Neural cell (in vitro differentiated cells): ENCODE measurements around the gene SETD1A. TPM values are rescaled to one million over a fixed set of nuclear protein-coding genes. Genes with fewer than 3 reads are reported as not detected.

ENCODE experiments used
- H2AFZ ChIP-seq: fragments of 200-600, 300-800 bp; sonication (generic), shearing (Covaris generic); 2 replicates; pipeline ENCODE4 v1.6.0; 2014; ENCODE audit warnings: low read depth, mild to moderate bottlenecking, antibody characterized with exemption, low read length, moderate library complexity
- H3F3A ChIP-seq: fragments of 200-600 bp; shearing (Covaris generic); 2 replicates; pipeline ENCODE4 v1.6.1; 2016; ENCODE audit warnings: mild to moderate bottlenecking, moderate library complexity, mixed read lengths, antibody characterized with exemption, low read length; ENCODE audit not compliant: insufficient read depth, poor library complexity, severe bottlenecking
- H3K27ac ChIP-seq: fragments of 200-600, 300-800 bp; sonication (generic), shearing (Covaris generic); 2 replicates; pipeline ENCODE4 v1.5.1; 2014; ENCODE audit warnings: mild to moderate bottlenecking, low read length, moderate library complexity
- H3K27me3 ChIP-seq: fragments of 300-800, 200-600 bp; sonication (generic), shearing (Covaris generic); 2 replicates; pipeline ENCODE4 v1.6.0; 2014; ENCODE audit warnings: mild to moderate bottlenecking, low read depth, low read length, moderate library complexity; ENCODE audit not compliant: insufficient read depth
- H3K36me3 ChIP-seq: fragments of 300-800, 200-600 bp; sonication (generic), shearing (Covaris generic); 2 replicates; pipeline ENCODE4 v1.5.1; 2014; ENCODE audit warnings: mild to moderate bottlenecking, antibody characterized with exemption, low read length, moderate library complexity; ENCODE audit not compliant: insufficient read depth
- H3K4me2 ChIP-seq: fragments of 300-800, 200-600 bp; sonication (generic), shearing (Covaris generic); 2 replicates; pipeline ENCODE4 v1.6.0; 2014; ENCODE audit warnings: mild to moderate bottlenecking, low read length
- H3K4me3 ChIP-seq: fragments of 300-800, 200-600 bp; sonication (generic), shearing (Covaris generic); 2 replicates; pipeline ENCODE4 v1.5.1; 2014; ENCODE audit warnings: mild to moderate bottlenecking, low read length, moderate library complexity
- H3K79me2 ChIP-seq: fragments of 200-600 bp; shearing (Covaris generic); replicated peaks from 2 replicates; pipeline ENCODE4 v1.6.0; 2014; ENCODE audit warnings: mild to moderate bottlenecking, low read length, moderate library complexity; ENCODE audit not compliant: insufficient read depth
- H3K9ac ChIP-seq: fragments of 300-800, 200-600 bp; sonication (generic), shearing (Covaris generic); 2 replicates; pipeline ENCODE4 v1.6.1; 2016; ENCODE audit warnings: mild to moderate bottlenecking, low read length, mixed read lengths
- H3K9me2 ChIP-seq: fragments of 200-600 bp; shearing (Covaris generic); 2 replicates; pipeline ENCODE4 v1.6.1; 2016; ENCODE audit warnings: mild to moderate bottlenecking, low read length, mixed read lengths; ENCODE audit not compliant: insufficient read depth
- H3K9me3 ChIP-seq: fragments of 200-600, 300-800 bp; sonication (generic), shearing (Covaris generic); 2 replicates; pipeline ENCODE4 v1.6.1; 2016; ENCODE audit warnings: mild to moderate bottlenecking, mixed run types, low read length, moderate library complexity, mixed read lengths
- H4K20me1 ChIP-seq: fragments of 200-600 bp; shearing (Covaris generic); 2 replicates; pipeline ENCODE4 v1.6.1; 2016; ENCODE audit warnings: mild to moderate bottlenecking, mixed run types; ENCODE audit not compliant: insufficient read depth
- EP300 ChIP-seq: fragments of 450-650 bp; conservative IDR thresholded peaks from 2 replicates; pipeline ENCODE4 v1.6.1; 2014; ENCODE audit warnings: antibody characterized with exemption, mild to moderate bottlenecking, moderate library complexity; ENCODE audit not compliant: poor library complexity, severe bottlenecking
- EZH2 ChIP-seq: fragments of 200-600, 300-800 bp; shearing (Covaris generic), sonication (generic); IDR thresholded peaks from 2 replicates; pipeline ENCODE4 v1.6.1; 2014; ENCODE audit warnings: antibody characterized with exemption, low read length, borderline replicate concordance, mild to moderate bottlenecking; ENCODE audit not compliant: insufficient read depth, poor library complexity, severe bottlenecking
- MXI1 ChIP-seq: fragments of 450-650 bp; conservative IDR thresholded peaks from 2 replicates; pipeline ENCODE4 v1.6.1; 2014; ENCODE audit warnings: antibody characterized with exemption, mild to moderate bottlenecking; ENCODE audit not compliant: poor library complexity, severe bottlenecking
- POLR2AphosphoS5 ChIP-seq: IDR thresholded peaks from 2 replicates; pipeline ENCODE4 v1.6.1; 2012
- RAD21 ChIP-seq: fragments of 450-650 bp; conservative IDR thresholded peaks from 2 replicates; pipeline ENCODE4 v1.6.1; 2014; ENCODE audit warnings: antibody characterized with exemption, mild to moderate bottlenecking, moderate library complexity
- SMC3 ChIP-seq: fragments of 450-650 bp; conservative IDR thresholded peaks from 2 replicates; pipeline ENCODE4 v1.6.1; 2014; ENCODE audit warnings: antibody characterized with exemption, mild to moderate bottlenecking, moderate library complexity; ENCODE audit not compliant: poor library complexity
- TAF1 ChIP-seq: IDR thresholded peaks from 2 replicates; pipeline ENCODE4 v1.6.1; 2012; ENCODE audit warnings: low read depth
- polyA plus RNA-seq: library from polyadenylated mRNA; depleted of rRNA; stranded (reverse); fragments of >200 nt; gene quantifications from 2 replicates; pipeline ENCODE4 v1.2.3, GENCODE V29; 2014
- TF ChIP-seq, protein P1 (sequence below): fragments of 450-650 bp; IDR thresholded peaks from 2 replicates; pipeline ENCODE4 v1.5.1; 2014; ENCODE audit warnings: antibody characterized with exemption, mild to moderate bottlenecking, moderate library complexity; ENCODE audit not compliant: poor library complexity, severe bottlenecking
- TF ChIP-seq, protein P2 (sequence below): IDR thresholded peaks from 2 replicates; pipeline ENCODE4 v1.6.1; 2012; ENCODE audit warnings: borderline replicate concordance

The SETD1A gene
- polyA plus RNA-seq, 1 donor from 2014 or later, result 1.4 TPM

- Histone ChIP-seq H3K27me3 (no peaks in the 10 kb centered on the region), H3K4me3 (no peak overlapping the region), H3F3A (no peaks in the 10 kb centered on the region), H4K20me1 (no peaks in the 10 kb centered on the region), H3K36me3 (peaks cover 6% of the 10 kb centered on the region), H3K4me2 (no peak overlapping the region), H3K79me2 (peaks cover 7% of the 10 kb centered on the region), H3K9ac (no peak overlapping the region), H3K27ac (no peak overlapping the region), H2AFZ (no peak overlapping the region), H3K9me2 (no peaks in the 10 kb centered on the region), H3K9me3 (no peaks in the 10 kb centered on the region)
- TF ChIP-seq, protein P1, sequence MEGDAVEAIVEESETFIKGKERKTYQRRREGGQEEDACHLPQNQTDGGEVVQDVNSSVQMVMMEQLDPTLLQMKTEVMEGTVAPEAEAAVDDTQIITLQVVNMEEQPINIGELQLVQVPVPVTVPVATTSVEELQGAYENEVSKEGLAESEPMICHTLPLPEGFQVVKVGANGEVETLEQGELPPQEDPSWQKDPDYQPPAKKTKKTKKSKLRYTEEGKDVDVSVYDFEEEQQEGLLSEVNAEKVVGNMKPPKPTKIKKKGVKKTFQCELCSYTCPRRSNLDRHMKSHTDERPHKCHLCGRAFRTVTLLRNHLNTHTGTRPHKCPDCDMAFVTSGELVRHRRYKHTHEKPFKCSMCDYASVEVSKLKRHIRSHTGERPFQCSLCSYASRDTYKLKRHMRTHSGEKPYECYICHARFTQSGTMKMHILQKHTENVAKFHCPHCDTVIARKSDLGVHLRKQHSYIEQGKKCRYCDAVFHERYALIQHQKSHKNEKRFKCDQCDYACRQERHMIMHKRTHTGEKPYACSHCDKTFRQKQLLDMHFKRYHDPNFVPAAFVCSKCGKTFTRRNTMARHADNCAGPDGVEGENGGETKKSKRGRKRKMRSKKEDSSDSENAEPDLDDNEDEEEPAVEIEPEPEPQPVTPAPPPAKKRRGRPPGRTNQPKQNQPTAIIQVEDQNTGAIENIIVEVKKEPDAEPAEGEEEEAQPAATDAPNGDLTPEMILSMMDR, result no peak
- TF ChIP-seq MXI1 (no peak), POLR2AphosphoS5 (no peak), SMC3 (no peak), EP300 (no peak), EZH2 (no peak), RAD21 (no peak), TAF1 (no peak)
- TF ChIP-seq, protein P2, sequence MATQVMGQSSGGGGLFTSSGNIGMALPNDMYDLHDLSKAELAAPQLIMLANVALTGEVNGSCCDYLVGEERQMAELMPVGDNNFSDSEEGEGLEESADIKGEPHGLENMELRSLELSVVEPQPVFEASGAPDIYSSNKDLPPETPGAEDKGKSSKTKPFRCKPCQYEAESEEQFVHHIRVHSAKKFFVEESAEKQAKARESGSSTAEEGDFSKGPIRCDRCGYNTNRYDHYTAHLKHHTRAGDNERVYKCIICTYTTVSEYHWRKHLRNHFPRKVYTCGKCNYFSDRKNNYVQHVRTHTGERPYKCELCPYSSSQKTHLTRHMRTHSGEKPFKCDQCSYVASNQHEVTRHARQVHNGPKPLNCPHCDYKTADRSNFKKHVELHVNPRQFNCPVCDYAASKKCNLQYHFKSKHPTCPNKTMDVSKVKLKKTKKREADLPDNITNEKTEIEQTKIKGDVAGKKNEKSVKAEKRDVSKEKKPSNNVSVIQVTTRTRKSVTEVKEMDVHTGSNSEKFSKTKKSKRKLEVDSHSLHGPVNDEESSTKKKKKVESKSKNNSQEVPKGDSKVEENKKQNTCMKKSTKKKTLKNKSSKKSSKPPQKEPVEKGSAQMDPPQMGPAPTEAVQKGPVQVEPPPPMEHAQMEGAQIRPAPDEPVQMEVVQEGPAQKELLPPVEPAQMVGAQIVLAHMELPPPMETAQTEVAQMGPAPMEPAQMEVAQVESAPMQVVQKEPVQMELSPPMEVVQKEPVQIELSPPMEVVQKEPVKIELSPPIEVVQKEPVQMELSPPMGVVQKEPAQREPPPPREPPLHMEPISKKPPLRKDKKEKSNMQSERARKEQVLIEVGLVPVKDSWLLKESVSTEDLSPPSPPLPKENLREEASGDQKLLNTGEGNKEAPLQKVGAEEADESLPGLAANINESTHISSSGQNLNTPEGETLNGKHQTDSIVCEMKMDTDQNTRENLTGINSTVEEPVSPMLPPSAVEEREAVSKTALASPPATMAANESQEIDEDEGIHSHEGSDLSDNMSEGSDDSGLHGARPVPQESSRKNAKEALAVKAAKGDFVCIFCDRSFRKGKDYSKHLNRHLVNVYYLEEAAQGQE, result no peak
These were observed 15.1 kb upstream of the SETD1A start for GRCh38 chr16:30942426-30942806.

- Histone ChIP-seq H3K79me2 (peaks cover 7% of the 10 kb centered on the region), H3K27me3 (no peaks in the 10 kb centered on the region), H3K9ac (no peak overlapping the region), H3K9me3 (no peaks in the 10 kb centered on the region), H3K4me2 (no peak overlapping the region), H2AFZ (no peak overlapping the region), H3F3A (no peaks in the 10 kb centered on the region), H3K27ac (no peak overlapping the region), H3K36me3 (peaks cover 6% of the 10 kb centered on the region), H3K9me2 (no peaks in the 10 kb centered on the region), H3K4me3 (no peak overlapping the region), H4K20me1 (no peaks in the 10 kb centered on the region)
- TF ChIP-seq MXI1 (no peak), TAF1 (no peak), SMC3 (no peak), RAD21 (no peak), EP300 (no peak), POLR2AphosphoS5 (no peak), EZH2 (no peak)
- TF ChIP-seq, protein P2, result no peak
- TF ChIP-seq, protein P1, result no peak
These were observed 13.2 kb upstream of the SETD1A start for GRCh38 chr16:30944352-30944751.
